Measurements from ENCODE around the gene SMIM17. TPM values are rescaled to one million over a fixed set of nuclear protein-coding genes. Genes with fewer than 3 reads are reported as not detected.

SMIM17 gene
- total RNA-seq, 2 donors from 2014 or later, result 0.35 to 0.64 TPM

- no peak for TF ChIP-seq CTCF (conservative IDR thresholded peaks at IDR 0.05)
- peak overlapping the region; percentile 100 for H3K4me3 Mint-ChIP-seq
- Histone ChIP-seq H3K36me3 (ENCODE audit: control insufficient read depth, insufficient read depth, low read length) (peaks cover 13% of the 10 kb centered on the region), H3K4me1 (ENCODE audit: control insufficient read depth, insufficient read depth, low read length) (no peaks in the 10 kb centered on the region), H3K9ac (ENCODE audit: extremely low read depth, low read length, poor library complexity, severe bottlenecking) (peak overlapping the region; percentile 78), H3K9me3 (ENCODE audit: control insufficient read depth, low read length) (peaks cover 23% of the 10 kb centered on the region), H3K27me3 (ENCODE audit: control insufficient read depth, insufficient read depth, low read length, poor library complexity, severe bottlenecking) (no peaks in the 10 kb centered on the region), H3K4me3 (ENCODE audit: low read length) (peak overlapping the region; percentile 91), H3K27ac (ENCODE audit: low read depth, low read length) (peak overlapping the region; percentile 0)
- H3K27ac Mint-ChIP-seq, result peak overlapping the region; percentile 91
- peaks cover 10% of the 10 kb centered on the region for H3K4me1 Mint-ChIP-seq
- peaks cover 31% of the 10 kb centered on the region for H3K36me3 Mint-ChIP-seq (ENCODE audit: low read depth)
- peaks cover 14% of the 10 kb centered on the region for H3K27me3 Mint-ChIP-seq (ENCODE audit: insufficient read depth)
- 0% methylated on average over 1 to 4 of the region's 4 CpGs for WGBS, 2 experiments (ENCODE audit: insufficient coverage in 1 of 2, insufficient read length in 1 of 2)
- peaks cover 23% of the 10 kb centered on the region for H3K9me3 Mint-ChIP-seq
- no peak for DNase-seq
These were observed 47.4 kb upstream of the SMIM17 start for GRCh38 chr19:56595548-56595899.

- no peaks in the 10 kb centered on the region for H3K27me3 ChIP-seq (ENCODE audit: control insufficient read depth, insufficient read depth, low read length, poor library complexity, severe bottlenecking)
- H3K27ac Mint-ChIP-seq, result no peak overlapping the region
- no peak for DNase-seq
- WGBS, 2 experiments (ENCODE audit: insufficient coverage in 1 of 2, insufficient read length in 1 of 2), result 70% methylated on average over 4 of the region's 4 CpGs; no CpG with 5 or more reads in 1 of the 2 experiments
- peaks cover 43% of the 10 kb centered on the region for H3K36me3 Mint-ChIP-seq (ENCODE audit: low read depth)
- H3K4me1 Mint-ChIP-seq, result peaks cover 10% of the 10 kb centered on the region
- H3K9me3 ChIP-seq (ENCODE audit: control insufficient read depth, low read length), result peaks cover 31% of the 10 kb centered on the region
- H3K27me3 Mint-ChIP-seq (ENCODE audit: insufficient read depth), result peaks cover 12% of the 10 kb centered on the region
- no peak overlapping the region for H3K9ac ChIP-seq (ENCODE audit: extremely low read depth, low read length, poor library complexity, severe bottlenecking)
- peaks cover 25% of the 10 kb centered on the region for H3K36me3 ChIP-seq (ENCODE audit: control insufficient read depth, insufficient read depth, low read length)
- H3K4me1 ChIP-seq (ENCODE audit: control insufficient read depth, insufficient read depth, low read length), result no peaks in the 10 kb centered on the region
- peaks cover 21% of the 10 kb centered on the region for H3K9me3 Mint-ChIP-seq
- peak overlapping the region; percentile 91 for H3K4me3 ChIP-seq (ENCODE audit: low read length)
- no peak overlapping the region for H3K27ac ChIP-seq (ENCODE audit: low read depth, low read length)
- H3K4me3 Mint-ChIP-seq, result no peak overlapping the region
- TF ChIP-seq CTCF (conservative IDR thresholded peaks at IDR 0.05), result no peak
These were observed 46.3 kb upstream of the SMIM17 start for GRCh38 chr19:56596676-56597075.

- Histone ChIP-seq H3K9ac (ENCODE audit: extremely low read depth, low read length, poor library complexity, severe bottlenecking) (no peak overlapping the region), H3K4me3 (ENCODE audit: low read length) (no peak overlapping the region), H3K9me3 (ENCODE audit: control insufficient read depth, low read length) (peaks cover 29% of the 10 kb centered on the region), H3K27ac (ENCODE audit: low read depth, low read length) (no peak overlapping the region), H3K27me3 (ENCODE audit: control insufficient read depth, insufficient read depth, low read length, poor library complexity, severe bottlenecking) (no peaks in the 10 kb centered on the region), H3K4me1 (ENCODE audit: control insufficient read depth, insufficient read depth, low read length) (no peaks in the 10 kb centered on the region), H3K36me3 (ENCODE audit: control insufficient read depth, insufficient read depth, low read length) (peaks cover 32% of the 10 kb centered on the region)
- Mint-ChIP-seq H3K4me3 (no peak overlapping the region), H3K4me1 (peaks cover 10% of the 10 kb centered on the region), H3K27me3 (ENCODE audit: insufficient read depth) (peaks cover 7% of the 10 kb centered on the region), H3K36me3 (ENCODE audit: low read depth) (peaks cover 53% of the 10 kb centered on the region), H3K27ac (no peak overlapping the region), H3K9me3 (peaks cover 19% of the 10 kb centered on the region)
- TF ChIP-seq CTCF (conservative IDR thresholded peaks at IDR 0.05), result no peak
- 95 to 97% methylated on average over 3 to 4 of the region's 4 CpGs for WGBS, 2 experiments (ENCODE audit: insufficient coverage in 1 of 2, insufficient read length in 1 of 2)
- no peak for DNase-seq
These were observed 45.3 kb upstream of the SMIM17 start for GRCh38 chr19:56597696-56598095.

All from endodermal cell (in vitro differentiated cells).